ENCODE data around the gene TRIM68. TPM values are rescaled to one million over a fixed set of nuclear protein-coding genes. Genes with fewer than 3 reads are reported as not detected.

The TRIM68 gene
- total and polyA plus RNA-seq, 3 donors from 2014 or later, result 16.4 to 20.8 (median 20.5) TPM

- H3K4me1 ChIP-seq, result peaks cover 6% of the 10 kb centered on the region
- H3K27ac ChIP-seq, result no peak overlapping the region
- H3K9me3 ChIP-seq, result no peaks in the 10 kb centered on the region
- WGBS, 2 donors, result 62 to 72% methylated on average over 4 of the region's 4 CpGs
- no peak overlapping the region for H3K4me3 ChIP-seq
- H3K36me3 ChIP-seq (ENCODE audit: low read depth, missing control alignments), result no peaks in the 10 kb centered on the region
- no peak for TF ChIP-seq POLR2A (IDR thresholded peaks at IDR 0.05)
- TF ChIP-seq, protein P1, sequence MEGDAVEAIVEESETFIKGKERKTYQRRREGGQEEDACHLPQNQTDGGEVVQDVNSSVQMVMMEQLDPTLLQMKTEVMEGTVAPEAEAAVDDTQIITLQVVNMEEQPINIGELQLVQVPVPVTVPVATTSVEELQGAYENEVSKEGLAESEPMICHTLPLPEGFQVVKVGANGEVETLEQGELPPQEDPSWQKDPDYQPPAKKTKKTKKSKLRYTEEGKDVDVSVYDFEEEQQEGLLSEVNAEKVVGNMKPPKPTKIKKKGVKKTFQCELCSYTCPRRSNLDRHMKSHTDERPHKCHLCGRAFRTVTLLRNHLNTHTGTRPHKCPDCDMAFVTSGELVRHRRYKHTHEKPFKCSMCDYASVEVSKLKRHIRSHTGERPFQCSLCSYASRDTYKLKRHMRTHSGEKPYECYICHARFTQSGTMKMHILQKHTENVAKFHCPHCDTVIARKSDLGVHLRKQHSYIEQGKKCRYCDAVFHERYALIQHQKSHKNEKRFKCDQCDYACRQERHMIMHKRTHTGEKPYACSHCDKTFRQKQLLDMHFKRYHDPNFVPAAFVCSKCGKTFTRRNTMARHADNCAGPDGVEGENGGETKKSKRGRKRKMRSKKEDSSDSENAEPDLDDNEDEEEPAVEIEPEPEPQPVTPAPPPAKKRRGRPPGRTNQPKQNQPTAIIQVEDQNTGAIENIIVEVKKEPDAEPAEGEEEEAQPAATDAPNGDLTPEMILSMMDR (IDR thresholded peaks at IDR 0.05), result no peak
- H3K27me3 ChIP-seq, result no peaks in the 10 kb centered on the region
- intact Hi-C loops (cut with DNase I; ENCODE audit: low total_unique reads), result no loop called here
- no peak for DNase-seq
Measured at GRCh38 chr11:4644233-4644632, 36.2 kb upstream of the TRIM68 start.

DNA sequence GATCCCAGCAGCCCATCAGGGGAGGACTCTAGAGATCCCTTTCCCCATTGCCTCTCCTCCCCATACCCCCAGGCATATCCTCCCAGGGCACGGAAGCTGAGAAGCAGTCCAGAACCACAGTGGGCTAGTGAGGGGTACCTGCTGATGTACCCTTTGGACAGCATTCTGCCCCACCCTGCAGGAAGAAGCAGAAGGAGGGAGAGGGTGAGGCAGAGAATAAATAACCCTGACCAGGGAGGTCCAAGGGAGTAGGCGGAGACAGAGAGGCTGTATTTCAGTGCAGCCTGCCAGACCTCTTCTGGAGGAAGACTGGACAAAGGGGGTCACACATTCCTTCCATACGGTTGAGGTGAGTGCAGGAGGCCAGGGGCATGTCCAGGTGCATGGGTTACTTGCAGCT lies 35.7 kb upstream of the TRIM68 start, which contains the start of gene OR51E1:
OR51E1 (plus strand) TSS at position 301 of the 400 bp plus-strand sequence. CDS start 8,545 bp downstream, outside the sequence.
- DNase-seq, result no peak
- Histone ChIP-seq H3K9me3 (no peaks in the 10 kb centered on the region), H3K36me3 (ENCODE audit: low read depth, missing control alignments) (no peaks in the 10 kb centered on the region), H3K27ac (no peak within 1 kb of the TSS), H3K27me3 (no peaks in the 10 kb centered on the region), H3K4me1 (peaks cover 3% of the 10 kb centered on the region), H3K4me3 (no peak within 1 kb of the TSS)
- WGBS, 2 donors, result 73 to 78% methylated on average over 3 of the region's 3 CpGs
- intact Hi-C loops (cut with DNase I; ENCODE audit: low total_unique reads), result no loop called here
- TF ChIP-seq, protein P1 (IDR thresholded peaks at IDR 0.05), result no peak
- TF ChIP-seq POLR2A (IDR thresholded peaks at IDR 0.05), result no peak

GRCh38 chr11:4643076-4643475 lies 35.0 kb upstream of the TRIM68 start:
- no peaks in the 10 kb centered on the region for H3K9me3 ChIP-seq
- no peaks in the 10 kb centered on the region for H3K27me3 ChIP-seq
- intact Hi-C loops (cut with DNase I; ENCODE audit: low total_unique reads), result no loop called here
- H3K36me3 ChIP-seq (ENCODE audit: low read depth, missing control alignments), result no peaks in the 10 kb centered on the region
- H3K4me3 ChIP-seq, result no peak overlapping the region
- H3K27ac ChIP-seq, result no peak overlapping the region
- WGBS, 2 donors, result 24 to 49% methylated on average over 5 of the region's 5 CpGs
- DNase-seq, result no peak
- no peak for TF ChIP-seq POLR2A (IDR thresholded peaks at IDR 0.05)
- TF ChIP-seq, protein P1 (IDR thresholded peaks at IDR 0.05), result no peak
- peaks cover 3% of the 10 kb centered on the region for H3K4me1 ChIP-seq

DNA sequence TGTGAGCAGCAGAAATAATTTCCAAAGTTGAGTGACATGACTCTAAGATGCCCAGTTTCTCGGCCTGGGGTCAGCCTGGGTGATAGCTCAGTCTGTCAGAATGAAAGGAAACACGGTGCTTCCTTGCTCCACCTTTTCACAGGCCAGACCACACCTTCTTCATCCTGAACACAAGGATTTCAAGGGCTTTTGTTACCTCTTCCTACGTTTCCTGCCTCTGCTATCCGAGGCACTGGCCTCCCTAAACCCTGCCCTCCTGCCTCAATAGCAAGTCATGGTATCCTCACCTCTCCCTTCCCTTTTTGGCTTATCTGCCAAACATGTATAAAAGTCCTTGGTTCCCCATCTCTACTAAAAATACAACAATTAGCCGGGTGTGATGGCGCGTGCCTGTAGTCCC lies 34.0 kb upstream of the TRIM68 start:
- Histone ChIP-seq H3K27ac (no peak overlapping the region), H3K4me1 (peaks cover 2% of the 10 kb centered on the region), H3K27me3 (no peaks in the 10 kb centered on the region), H3K36me3 (ENCODE audit: low read depth, missing control alignments) (no peaks in the 10 kb centered on the region), H3K9me3 (no peaks in the 10 kb centered on the region), H3K4me3 (no peak overlapping the region)
- intact Hi-C loops (cut with DNase I; ENCODE audit: low total_unique reads), result no loop called here
- WGBS, 2 donors, result 78 to 92% methylated on average over 7 of the region's 7 CpGs
- no peak for TF ChIP-seq POLR2A (IDR thresholded peaks at IDR 0.05)
- TF ChIP-seq, protein P1 (IDR thresholded peaks at IDR 0.05), result no peak
- DNase-seq, result no peak

- H3K4me3 ChIP-seq, result no peak overlapping the region
- no peak overlapping the region for H3K27ac ChIP-seq
- no peaks in the 10 kb centered on the region for H3K36me3 ChIP-seq (ENCODE audit: low read depth, missing control alignments)
- peaks cover 3% of the 10 kb centered on the region for H3K4me1 ChIP-seq
- no peak for DNase-seq
- 90 to 94% methylated on average over 7 of the region's 7 CpGs for WGBS, 2 donors
- intact Hi-C loops (cut with DNase I; ENCODE audit: low total_unique reads), result no loop called here
- H3K27me3 ChIP-seq, result no peaks in the 10 kb centered on the region
- H3K9me3 ChIP-seq, result no peaks in the 10 kb centered on the region
- no peak for TF ChIP-seq POLR2A (IDR thresholded peaks at IDR 0.05)
- TF ChIP-seq, protein P1 (IDR thresholded peaks at IDR 0.05), result no peak
Measured at GRCh38 chr11:4641501-4641900, 33.5 kb upstream of the TRIM68 start.

Data from testis (tissue), 3 donors.